Activated T-helper 1 cell treated with anti-CD3 and anti-CD28 coated beads, Interleukin-12 subunit alpha, Interleukin-12 subunit beta, Interleukin-2, Interleukin-4 antibody, amounts not matched to agents 30 ng/mL and 10 ng/mL and 1 ng/mL, durations not matched to agents 14 hours and 24 hours and 36 hours (primary cell): ENCODE results near the gene GRIK4. TPM values are rescaled to one million over a fixed set of nuclear protein-coding genes. Genes with fewer than 3 reads are reported as not detected.

Source experiments
- DNase-seq: peaks from one replicate; pipeline ENCODE4 v3.0.0; 2021; ENCODE audit warnings: low spot score
- H3K27ac Mint-ChIP-seq: one replicate; pipeline ENCODE4 v1.8.0; 2021; ENCODE audit warnings: mild to moderate bottlenecking, mixed read lengths
- H3K27me3 Mint-ChIP-seq: one replicate; pipeline ENCODE4 v1.8.0; 2022; ENCODE audit warnings: mild to moderate bottlenecking, moderate library complexity, mixed read lengths; ENCODE audit not compliant: insufficient read depth
- H3K36me3 Mint-ChIP-seq: one replicate; pipeline ENCODE4 v1.8.0; 2021; ENCODE audit warnings: low read depth, mixed read lengths
- H3K4me1 Mint-ChIP-seq: one replicate; pipeline ENCODE4 v1.8.0; 2021; ENCODE audit warnings: low read depth, mixed read lengths
- H3K4me3 Mint-ChIP-seq: one replicate; pipeline ENCODE4 v1.8.0; 2021; ENCODE audit warnings: mild to moderate bottlenecking, moderate library complexity, mixed read lengths
- H3K9me3 Mint-ChIP-seq: one replicate; pipeline ENCODE4 v1.8.0; 2021; ENCODE audit warnings: mixed read lengths
- intact Hi-C: fragments of 100-400 bp; cut with micrococcal nuclease; formaldehyde crosslinking; loops from one replicate; pipeline ENCODE4 v1.15.1; 2024
- total RNA-seq: library from RNA; stranded (reverse); gene quantifications from 2 replicates; pipeline ENCODE4 v1.2.3, GENCODE V29; 2022

Gene GRIK4
- total RNA-seq, 1 donor from 2014 or later, result 0.16 TPM

DNA sequence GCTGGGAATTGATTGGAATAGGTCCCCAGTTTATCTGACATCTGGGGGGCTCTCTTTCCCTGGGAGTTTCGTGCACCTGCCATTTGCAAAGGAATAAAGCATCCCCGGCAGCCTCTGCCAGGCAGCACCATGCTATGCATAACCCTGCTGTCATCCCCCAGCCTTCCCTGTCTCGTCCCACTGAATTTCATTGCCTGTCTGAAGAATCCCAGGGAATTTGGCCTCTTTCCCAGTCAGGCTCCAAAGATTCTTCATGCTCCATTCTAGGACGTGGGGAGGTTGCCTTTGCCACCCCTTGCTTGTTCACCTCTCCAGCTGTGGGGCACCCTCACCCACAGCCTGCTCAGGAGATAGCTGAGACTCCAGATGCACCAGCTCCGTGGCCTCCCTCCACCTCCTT lies 317.3 kb downstream of the GRIK4 start:
- Mint-ChIP-seq H3K4me1 (no peaks in the 10 kb centered on the region), H3K36me3 (no peaks in the 10 kb centered on the region), H3K27me3 (peaks cover 7% of the 10 kb centered on the region), H3K9me3 (no peaks in the 10 kb centered on the region), H3K27ac (no peak overlapping the region), H3K4me3 (no peak overlapping the region)
- intact Hi-C loops, result no loop called here
- no peak for DNase-seq

GRCh38 chr11:120830085-120830620 lies 318.6 kb downstream of the GRIK4 start:
- Mint-ChIP-seq H3K27me3 (peaks cover 7% of the 10 kb centered on the region), H3K4me1 (no peaks in the 10 kb centered on the region), H3K27ac (no peak overlapping the region), H3K36me3 (no peaks in the 10 kb centered on the region), H3K4me3 (no peak overlapping the region), H3K9me3 (no peaks in the 10 kb centered on the region)
- intact Hi-C loops, result no loop called here
- DNase-seq, result no peak

- intact Hi-C loops, result no loop called here
- Mint-ChIP-seq H3K27me3 (peaks cover 7% of the 10 kb centered on the region), H3K27ac (no peak overlapping the region), H3K9me3 (no peaks in the 10 kb centered on the region), H3K4me3 (no peak overlapping the region), H3K4me1 (peaks cover 10% of the 10 kb centered on the region), H3K36me3 (no peaks in the 10 kb centered on the region)
- no peak for DNase-seq
These were observed 321.1 kb downstream of the GRIK4 start for GRCh38 chr11:120832481-120833238.

GRCh38 chr11:120834686-120835210 lies 323.2 kb downstream of the GRIK4 start:
- Mint-ChIP-seq H3K27me3 (peaks cover 7% of the 10 kb centered on the region), H3K36me3 (no peaks in the 10 kb centered on the region), H3K4me1 (peaks cover 10% of the 10 kb centered on the region), H3K4me3 (no peak overlapping the region), H3K27ac (no peak overlapping the region), H3K9me3 (no peaks in the 10 kb centered on the region)
- DNase-seq, result no peak
- intact Hi-C loops, result loop anchor here (5.0 kb wide), 1 partner anchor 93 kb away; no protein-coding TSS in a partner anchor

DNA sequence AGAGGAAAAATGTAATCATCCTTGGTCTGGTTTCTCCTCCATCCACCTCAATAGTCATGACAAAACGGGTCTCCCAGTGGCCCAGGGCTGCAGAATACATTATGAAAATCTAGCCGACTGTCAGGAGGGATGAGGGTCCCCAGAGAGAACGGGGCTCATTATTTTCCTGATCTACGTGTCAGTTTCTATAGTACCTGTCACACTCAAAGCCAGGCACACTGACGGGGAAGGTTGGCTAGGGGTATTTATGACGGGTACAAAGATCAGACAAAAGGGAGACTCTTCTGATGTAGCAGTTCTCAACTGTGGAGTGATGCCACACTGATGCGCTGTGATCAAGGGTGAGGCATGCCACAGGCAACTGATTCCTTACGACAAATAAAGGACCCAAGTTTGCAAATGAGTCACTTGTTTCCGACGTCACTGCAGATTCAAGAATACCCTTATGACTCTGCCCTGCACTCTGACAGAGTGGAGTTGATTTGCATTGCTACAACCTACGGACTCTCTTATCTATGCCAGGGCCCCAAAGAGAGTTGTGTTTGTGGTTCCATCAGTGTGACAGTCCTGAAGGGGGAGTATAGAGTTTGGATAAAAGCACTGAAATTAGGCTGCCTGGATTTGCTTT lies 324.2 kb downstream of the GRIK4 start:
- H3K36me3 Mint-ChIP-seq, result no peaks in the 10 kb centered on the region
- no peaks in the 10 kb centered on the region for H3K9me3 Mint-ChIP-seq
- H3K4me3 Mint-ChIP-seq, result no peak overlapping the region
- DNase-seq, result no peak
- no peak overlapping the region for H3K27ac Mint-ChIP-seq
- H3K4me1 Mint-ChIP-seq, result peaks cover 10% of the 10 kb centered on the region
- intact Hi-C loops, result loop anchor here (5.0 kb wide), 1 partner anchor 92 kb away; no protein-coding TSS in a partner anchor
- H3K27me3 Mint-ChIP-seq, result peaks cover 9% of the 10 kb centered on the region

- Mint-ChIP-seq H3K27me3 (peaks cover 7% of the 10 kb centered on the region), H3K27ac (no peak overlapping the region), H3K9me3 (no peaks in the 10 kb centered on the region), H3K4me1 (peaks cover 10% of the 10 kb centered on the region), H3K36me3 (no peaks in the 10 kb centered on the region), H3K4me3 (no peak overlapping the region)
- intact Hi-C loops, result loop anchor here (5.0 kb wide), 1 partner anchor 90 kb away; no protein-coding TSS in a partner anchor
- DNase-seq, result no peak
These were observed 326.1 kb downstream of the GRIK4 start for GRCh38 chr11:120837696-120838095.

GRCh38 chr11:120839201-120839600 lies 327.7 kb downstream of the GRIK4 start:
- Mint-ChIP-seq H3K27ac (no peak overlapping the region), H3K4me1 (peaks cover 10% of the 10 kb centered on the region), H3K36me3 (no peaks in the 10 kb centered on the region), H3K9me3 (no peaks in the 10 kb centered on the region), H3K4me3 (no peak overlapping the region), H3K27me3 (peaks cover 2% of the 10 kb centered on the region)
- intact Hi-C loops, result loop anchor here (5.0 kb wide), 1 partner anchor 88 kb away; no protein-coding TSS in a partner anchor
- no peak for DNase-seq

DNA sequence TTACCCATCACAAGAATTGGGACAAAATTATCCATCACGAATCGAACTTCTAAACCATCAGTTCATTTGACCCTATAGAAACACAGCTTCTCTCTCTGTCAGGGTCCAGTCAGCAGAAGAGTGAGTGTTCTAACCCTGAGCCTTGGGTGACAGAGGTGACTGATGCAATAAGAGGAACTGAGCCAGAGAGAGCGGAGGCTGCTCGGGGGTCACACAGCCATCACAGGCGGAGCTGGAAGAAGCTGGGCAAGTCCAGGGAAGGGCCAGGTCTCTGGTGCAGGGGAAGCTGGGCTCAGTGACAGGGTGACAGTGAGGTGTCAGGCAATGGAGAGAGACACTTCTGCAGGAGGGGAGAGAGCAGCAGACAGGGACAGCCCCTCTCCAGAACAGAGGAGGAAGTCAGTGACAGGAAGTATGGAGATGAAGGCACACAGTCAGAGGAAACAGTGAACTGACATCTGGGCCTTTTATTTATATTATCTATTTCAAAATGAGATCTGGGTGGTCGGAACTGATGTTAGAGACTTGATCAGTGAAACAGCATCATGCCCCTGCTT lies 328.4 kb downstream of the GRIK4 start:
- Mint-ChIP-seq H3K9me3 (no peaks in the 10 kb centered on the region), H3K27ac (no peak overlapping the region), H3K4me3 (no peak overlapping the region), H3K36me3 (no peaks in the 10 kb centered on the region), H3K27me3 (peaks cover 2% of the 10 kb centered on the region), H3K4me1 (peaks cover 10% of the 10 kb centered on the region)
- intact Hi-C loops, result loop anchor here (5.0 kb wide), 1 partner anchor 87 kb away; no protein-coding TSS in a partner anchor
- no peak for DNase-seq

GRCh38 chr11:120840661-120841060 lies 329.1 kb downstream of the GRIK4 start:
- Mint-ChIP-seq H3K4me3 (no peak overlapping the region), H3K9me3 (no peaks in the 10 kb centered on the region), H3K4me1 (peaks cover 6% of the 10 kb centered on the region), H3K27ac (no peak overlapping the region), H3K36me3 (no peaks in the 10 kb centered on the region), H3K27me3 (peaks cover 2% of the 10 kb centered on the region)
- no peak for DNase-seq
- intact Hi-C loops, result no loop called here

DNA sequence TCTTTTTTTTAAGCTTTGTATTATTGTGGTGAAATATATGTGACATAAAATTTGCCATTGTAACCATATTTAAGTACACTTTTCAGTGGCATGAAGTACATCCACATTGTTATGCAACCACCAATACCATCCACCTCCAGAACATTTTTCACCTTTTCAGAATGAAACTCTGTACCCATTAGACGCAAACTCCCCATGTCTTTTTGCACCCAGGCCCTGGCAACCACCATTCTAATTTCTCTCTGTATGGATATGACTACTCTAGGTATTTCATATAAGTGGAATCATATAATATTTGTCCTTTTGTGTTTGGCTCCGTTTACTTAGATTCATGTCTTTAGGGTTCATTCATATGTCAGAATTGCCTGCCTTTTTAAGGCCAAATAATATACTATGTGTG lies 329.5 kb downstream of the GRIK4 start:
- intact Hi-C loops, result no loop called here
- DNase-seq, result no peak
- H3K27me3 Mint-ChIP-seq, result peaks cover 2% of the 10 kb centered on the region
- H3K9me3 Mint-ChIP-seq, result no peaks in the 10 kb centered on the region
- H3K36me3 Mint-ChIP-seq, result no peaks in the 10 kb centered on the region
- H3K27ac Mint-ChIP-seq, result no peak overlapping the region
- peaks cover 2% of the 10 kb centered on the region for H3K4me1 Mint-ChIP-seq
- no peak overlapping the region for H3K4me3 Mint-ChIP-seq

DNA sequence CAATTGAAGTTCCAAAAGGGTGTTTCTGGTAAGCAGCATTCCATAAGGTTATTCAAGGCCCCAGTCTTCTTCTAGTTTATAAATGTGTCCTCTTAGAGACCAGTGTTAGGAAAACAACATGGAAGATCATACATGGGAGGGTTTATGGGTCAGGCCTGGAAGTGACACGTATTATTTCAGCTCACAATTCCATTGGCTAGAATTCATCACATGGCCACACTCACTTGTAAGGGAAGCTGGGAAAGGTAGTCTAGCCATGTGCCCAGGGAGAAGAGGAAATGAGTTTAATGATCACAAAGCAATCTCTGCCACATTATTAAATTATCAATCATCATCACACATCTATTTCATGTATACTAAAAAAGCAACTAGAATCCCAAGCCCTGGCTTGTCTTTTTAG lies 330.6 kb downstream of the GRIK4 start:
- intact Hi-C loops, result no loop called here
- Mint-ChIP-seq H3K27ac (no peak overlapping the region), H3K4me3 (no peak overlapping the region), H3K27me3 (peaks cover 2% of the 10 kb centered on the region), H3K4me1 (no peaks in the 10 kb centered on the region), H3K9me3 (no peaks in the 10 kb centered on the region), H3K36me3 (no peaks in the 10 kb centered on the region)
- DNase-seq, result no peak

DNA sequence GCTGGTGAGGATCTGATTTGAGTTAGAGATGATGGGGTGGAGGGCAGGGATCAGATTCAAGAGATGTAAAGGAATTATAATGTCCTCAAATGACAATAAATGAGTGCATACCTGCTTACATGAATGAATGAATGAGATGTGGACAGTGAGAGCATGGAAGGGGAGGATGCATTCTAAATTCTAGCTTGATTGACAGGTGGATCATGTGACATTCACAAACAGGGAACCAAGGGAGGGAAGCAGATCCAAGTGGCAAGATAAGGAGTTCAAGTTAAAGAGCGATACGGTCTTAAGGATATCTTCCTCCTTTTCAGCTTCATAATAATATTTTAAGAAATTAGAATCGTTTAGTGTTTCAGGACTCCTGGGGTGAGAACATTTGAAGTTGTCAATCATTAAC lies 341.9 kb downstream of the GRIK4 start:
- no peaks in the 10 kb centered on the region for H3K9me3 Mint-ChIP-seq
- no peaks in the 10 kb centered on the region for H3K36me3 Mint-ChIP-seq
- intact Hi-C loops, result no loop called here
- no peaks in the 10 kb centered on the region for H3K4me1 Mint-ChIP-seq
- DNase-seq, result no peak
- no peak overlapping the region for H3K4me3 Mint-ChIP-seq
- peaks cover 5% of the 10 kb centered on the region for H3K27me3 Mint-ChIP-seq
- no peak overlapping the region for H3K27ac Mint-ChIP-seq

- no peak overlapping the region for H3K4me3 Mint-ChIP-seq
- H3K36me3 Mint-ChIP-seq, result no peaks in the 10 kb centered on the region
- DNase-seq, result no peak
- H3K9me3 Mint-ChIP-seq, result no peaks in the 10 kb centered on the region
- peaks cover 5% of the 10 kb centered on the region for H3K27me3 Mint-ChIP-seq
- intact Hi-C loops, result no loop called here
- no peak overlapping the region for H3K27ac Mint-ChIP-seq
- H3K4me1 Mint-ChIP-seq, result no peaks in the 10 kb centered on the region
These were observed 343.4 kb downstream of the GRIK4 start for GRCh38 chr11:120854988-120855387.
